ENCODE data around the gene PCBD1.

GRCh38 chr10:70845256-70845655 is 43.1 kb downstream of the PCBD1 start:
- no peak for TF ChIP-seq EZH2 (IDR thresholded peaks at IDR 0.05; ENCODE audit: low read depth)
- TF ChIP-seq CTCF (conservative IDR thresholded peaks at IDR 0.05): no peak
